K562 (cell line): ENCODE results near the gene SH3RF1. TPM values are rescaled to one million over a fixed set of nuclear protein-coding genes. Genes with fewer than 3 reads are reported as not detected.

Experiments
- ATAC-seq: fragments of 200-7000 bp; cut with Tn5 transposase; 3 replicates; pipeline ENCODE4 v1.9.1; 2020; ENCODE audit warnings: moderate library complexity
- BruUV-seq: library from RNA; stranded (reverse); fragments of 400-500 nt; replicated peaks from 2 replicates; lab custom pipeline; 2021; lab: Mats Ljungman, UMichigan
- CTCF ChIA-PET: fragments of 300-600 bp; formaldehyde crosslinking; extraction: SDS; loops from one replicate; lab custom pipeline; 2021; ENCODE audit warnings: low intra/inter-chr PET ratio; lab: Yijun Ruan, JAX
- POLR2A ChIA-PET: fragments of 300-600, 350-650 bp; sonication (Branson Sonifier 250); formaldehyde crosslinking; extraction: SDS; loops from one replicate; lab custom pipeline; 2021; ENCODE audit warnings: antibody characterized with exemption, inconsistent platforms; lab: Yijun Ruan, JAX
- DNase-seq, 4 experiments: peaks; one replicate each; pipeline versions ENCODE4 v3.0.0 to v3.0.0-alpha.2; 2011 to 2018; ENCODE audit warnings: low spot score in 3 of 4, mixed read lengths in 3 of 4; ENCODE audit errors: extremely low read depth in 1 of 4
- FAIRE-seq: peaks from 2 replicates; lab custom pipeline; 2011; peaks lifted over from hg19 to GRCh38; lab: Jason Lieb, UNC
- H2AFZ ChIP-seq: 2 replicates; pipeline ENCODE4 v1.6.0; 2011; ENCODE audit warnings: low read depth, low read length, control low read depth, inconsistent platforms
- H3K27ac ChIP-seq: fragments of 200-600 bp; 3 replicates; pipeline ENCODE4 v1.8.0; 2011; ENCODE audit warnings: low read depth, mild to moderate bottlenecking, control low read depth, inconsistent platforms, low read length, moderate library complexity, mixed read lengths; ENCODE audit errors: extremely low read depth
- H3K27me3 ChIP-seq, 2 experiments: fragments of 300-600 bp in 1 of 2; 2 replicates in 1 of 2; 3 replicates in 1 of 2; pipeline versions ENCODE4 v1.6.0 to v1.8.0; 2011; ENCODE audit warnings: inconsistent platforms in 2 of 2, low read length in 2 of 2, mild to moderate bottlenecking in 1 of 2, mixed read lengths in 1 of 2, moderate library complexity in 1 of 2; ENCODE audit not compliant: control insufficient read depth in 2 of 2, insufficient read depth in 2 of 2
- H3K36me3 ChIP-seq: fragments of 300-600 bp; 3 replicates; pipeline ENCODE4 v1.8.0; 2011; ENCODE audit warnings: mild to moderate bottlenecking, low read length, inconsistent platforms; ENCODE audit not compliant: control insufficient read depth, insufficient read depth
- H3K4me1 ChIP-seq, 2 experiments: fragments of 200-600 bp in 1 of 2; replicated peaks in 1 of 2; 2 replicates in 1 of 2; 3 replicates in 1 of 2; pipeline versions ENCODE4 v1.5.1 to v1.8.0; 2011; ENCODE audit warnings: inconsistent platforms in 2 of 2, low read length in 2 of 2, mild to moderate bottlenecking in 1 of 2, mixed read lengths in 1 of 2, moderate library complexity in 1 of 2; ENCODE audit not compliant: control insufficient read depth in 2 of 2, insufficient read depth in 2 of 2
- H3K4me2 ChIP-seq: 2 replicates; pipeline ENCODE4 v1.6.1; 2011; ENCODE audit warnings: low read length, control low read depth, inconsistent platforms, mixed read lengths; ENCODE audit not compliant: insufficient read depth
- H3K4me3 ChIP-seq: fragments of 200-600 bp; sonication (generic), shearing (Covaris generic); 2 replicates; pipeline ENCODE4 v1.5.1; 2016; ENCODE audit warnings: control low read depth, inconsistent platforms
- H3K79me2 ChIP-seq: fragments of 200-600 bp; 3 replicates; pipeline ENCODE4 v1.8.0; 2011; ENCODE audit warnings: low read length, inconsistent platforms; ENCODE audit not compliant: control insufficient read depth, insufficient read depth
- H3K9ac ChIP-seq, 2 experiments: 2 replicates each; pipeline versions ENCODE4 v1.6.0 to v1.6.1; 2011; ENCODE audit warnings: low read depth in 2 of 2, low read length in 2 of 2, control low read depth in 1 of 2, inconsistent platforms in 1 of 2, mild to moderate bottlenecking in 1 of 2, mixed read lengths in 1 of 2; ENCODE audit not compliant: insufficient read depth in 1 of 2
- H3K9me1 ChIP-seq: one replicate; pipeline ENCODE4 v1.6.0; 2011; ENCODE audit warnings: inconsistent platforms, mild to moderate bottlenecking, low read length, moderate library complexity; ENCODE audit not compliant: control insufficient read depth, insufficient read depth
- H3K9me3 ChIP-seq: replicated peaks from 2 replicates; pipeline ENCODE4 v1.5.1; 2011; ENCODE audit warnings: low read depth, low read length, inconsistent platforms; ENCODE audit not compliant: control insufficient read depth, insufficient read depth
- H4K20me1 ChIP-seq: replicated peaks from 2 replicates; pipeline ENCODE4 v1.6.1; 2011; ENCODE audit warnings: low read length, inconsistent platforms, mixed read lengths; ENCODE audit not compliant: control insufficient read depth, insufficient read depth
- CBFB ChIP-seq: sonication (generic); formaldehyde crosslinking; IDR thresholded peaks from 2 replicates; pipeline ENCODE4 v1.4.0; 2020; ENCODE audit warnings: mild to moderate bottlenecking, missing genetic modification reagents
- CREB1 ChIP-seq, 2 experiments: sonication (generic) in 1 of 2; formaldehyde crosslinking in 1 of 2; IDR thresholded peaks; 2 replicates each; pipeline versions ENCODE4 v1.6.1 to v1.8.0; 2012 to 2022; ENCODE audit warnings: inconsistent platforms in 1 of 2, mild to moderate bottlenecking in 1 of 2, missing genetic modification reagents in 1 of 2, moderate library complexity in 1 of 2
- ELF2 ChIP-seq: fragments of 250-450 bp; sonication (Bioruptor Pico); IDR thresholded peaks from 2 replicates; pipeline ENCODE4 v1.5.0; 2021; ENCODE audit warnings: mild to moderate bottlenecking
- ELK1 ChIP-seq: sonication (generic); formaldehyde crosslinking; IDR thresholded peaks from 2 replicates; pipeline ENCODE4 v1.8.1; 2022; ENCODE audit warnings: missing genetic modification reagents
- FOXP1 ChIP-seq: sonication (generic); formaldehyde crosslinking; IDR thresholded peaks from 2 replicates; pipeline ENCODE4 v1.8.0; 2022; ENCODE audit warnings: mild to moderate bottlenecking, missing genetic modification reagents
- HNRNPUL1 ChIP-seq: fragments of 200-400 bp; formaldehyde crosslinking; IDR thresholded peaks from 2 replicates; pipeline ENCODE4 v1.6.1; 2017; ENCODE audit warnings: low read length
- KDM1A ChIP-seq, 2 experiments: fragments of 450-650 bp; IDR thresholded peaks; 2 replicates each; pipeline ENCODE4 v1.6.1; 2016; ENCODE audit warnings: mild to moderate bottlenecking in 2 of 2
- NONO ChIP-seq, 2 experiments: fragments of 200-400 bp in 1 of 2; fragments of 450-650 bp in 1 of 2; formaldehyde crosslinking in 1 of 2; IDR thresholded peaks; 2 replicates each; pipeline ENCODE4 v1.6.1; 2017; ENCODE audit warnings: low read depth in 2 of 2, mild to moderate bottlenecking in 2 of 2, moderate library complexity in 2 of 2, low read length in 1 of 2
- SIN3A ChIP-seq, 2 experiments: fragments of 150-350 bp in 1 of 2; IDR thresholded peaks; 2 replicates each; pipeline ENCODE4 v1.6.1; 2011 to 2016; ENCODE audit warnings: borderline replicate concordance in 2 of 2, low read depth in 2 of 2, low read length in 2 of 2, mild to moderate bottlenecking in 2 of 2, moderate library complexity in 2 of 2; ENCODE audit not compliant: control insufficient read depth in 1 of 2
- ZBTB33 ChIP-seq: sonication (generic); formaldehyde crosslinking; IDR thresholded peaks from 2 replicates; pipeline ENCODE4 v1.8.1; 2023; ENCODE audit warnings: mild to moderate bottlenecking, missing genetic modification reagents
- WGBS: fragments of 100-300 bp; shearing (Covaris generic); methylation state at CpG from one replicate; pipeline ENCODE4 v1.1.6; 2016; ENCODE audit warnings: low coverage, mixed read lengths; ENCODE audit not compliant: insufficient coverage; ENCODE audit errors: missing lambda C conversion rate; 5-methylcytosine and 5-hydroxymethylcytosine counted together
- in situ Hi-C: fragments of 300-500 bp; cut with MboI; formaldehyde crosslinking; loops from 4 replicates; pipeline ENCODE4 v1.15.0; 2018; ENCODE audit warnings: inconsistent platforms, mixed read lengths
- intact Hi-C: fragments of 100-400 bp; cut with micrococcal nuclease; formaldehyde crosslinking; loops from 2 replicates; pipeline ENCODE4 v1.14.2; 2022
- polyA plus RNA-seq, 8 experiments: library from polyadenylated mRNA; depleted of rRNA in 4 of 8; stranded (reverse) in 5 of 8; unstranded in 3 of 8; fragments of >200 nt; fragmentation: Nextera tagmentation in 2 of 8; fragmentation: Illumina TruSeq in 1 of 8; extraction: Ambion mirVana in 2 of 8; extraction: Trizol in 1 of 8; gene quantifications; 2 replicates each; pipeline versions ENCODE4 v1.2.1 to v1.2.3, GENCODE V29; 2011 to 2014; ENCODE audit warnings: inconsistent platforms in 1 of 8, missing spikeins in 1 of 8
- total RNA-seq, 7 experiments: library from RNA; depleted of rRNA in 6 of 7; stranded (reverse); fragments of >200 nt in 6 of 7; fragmentation: Illumina TruSeq in 2 of 7; extraction: Trizol in 2 of 7; gene quantifications; 2 replicates each; pipeline versions ENCODE4 v1.2.1 to v1.2.3, GENCODE V29; 2011 to 2021; ENCODE audit warnings: low replicate concordance in 1 of 7
- TF ChIP-seq, protein P1 (sequence below): fragments of 250-450 bp; sonication (Bioruptor Pico); IDR thresholded peaks from 2 replicates; pipeline ENCODE4 v1.4.0; 2020

Gene SH3RF1
- total and polyA plus RNA-seq, 9 of the 15 experiments (the other 6 are each of a cell fraction or from before 2014, with no cell fraction given): 0.04 to 0.16 (median 0.11) TPM; not detected in 6

GRCh38 chr4:169293343-169294176 lies 22.8 kb upstream of the SH3RF1 start:
- ATAC-seq: no peak
- FAIRE-seq: no peak
- Histone ChIP-seq H3K36me3 (no peaks in the 10 kb centered on the region), H3K9me1 (no peaks in the 10 kb centered on the region), H3K9me3 (no peaks in the 10 kb centered on the region), H3K9ac (no peak overlapping the region), H3K27ac (no peak overlapping the region), H3K4me1 (no peaks in the 10 kb centered on the region), H3K27me3 (peaks cover 10 to 12% of the 10 kb centered on the region in 2 experiments; a peak in 3 of 5 replicates), H3K79me2 (no peaks in the 10 kb centered on the region), H3K4me3 (no peak overlapping the region), H4K20me1 (no peaks in the 10 kb centered on the region), H2AFZ (no peak overlapping the region), H3K4me2 (no peak overlapping the region)
- 2% methylated on average over 6 of the region's 6 CpGs for WGBS
- CTCF ChIA-PET: no interaction called here
- DNase-seq: no peak
- intact Hi-C loops (no loop called here), in situ Hi-C loops (no loop called here)
- no TSS peak for BruUV-seq
- POLR2A ChIA-PET: no interaction called here
- TF ChIP-seq ELK1 (no peak), CREB1 (IDR thresholded peaks at IDR 0.05) (no peak), CREB1 (CRISPR knock-in tag; IDR thresholded peaks at IDR 0.05) (no peak), KDM1A (IDR thresholded peaks at IDR 0.05) (no peak), HNRNPUL1 (no peak), CBFB (CRISPR knock-in tag) (no peak), ZBTB33 (no peak), ELF2 (CRISPR knock-in tag) (no peak), NONO (IDR thresholded peaks at IDR 0.05; ENCODE audit: low read depth in 2 of 2, low read length in 1 of 2) (no peak), FOXP1 (CRISPR knock-in tag) (no peak), SIN3A (IDR thresholded peaks at IDR 0.05; ENCODE audit: borderline replicate concordance in 2 of 2, control insufficient read depth in 1 of 2, low read depth in 2 of 2, low read length in 2 of 2) (no peak)
- TF ChIP-seq, protein P1, sequence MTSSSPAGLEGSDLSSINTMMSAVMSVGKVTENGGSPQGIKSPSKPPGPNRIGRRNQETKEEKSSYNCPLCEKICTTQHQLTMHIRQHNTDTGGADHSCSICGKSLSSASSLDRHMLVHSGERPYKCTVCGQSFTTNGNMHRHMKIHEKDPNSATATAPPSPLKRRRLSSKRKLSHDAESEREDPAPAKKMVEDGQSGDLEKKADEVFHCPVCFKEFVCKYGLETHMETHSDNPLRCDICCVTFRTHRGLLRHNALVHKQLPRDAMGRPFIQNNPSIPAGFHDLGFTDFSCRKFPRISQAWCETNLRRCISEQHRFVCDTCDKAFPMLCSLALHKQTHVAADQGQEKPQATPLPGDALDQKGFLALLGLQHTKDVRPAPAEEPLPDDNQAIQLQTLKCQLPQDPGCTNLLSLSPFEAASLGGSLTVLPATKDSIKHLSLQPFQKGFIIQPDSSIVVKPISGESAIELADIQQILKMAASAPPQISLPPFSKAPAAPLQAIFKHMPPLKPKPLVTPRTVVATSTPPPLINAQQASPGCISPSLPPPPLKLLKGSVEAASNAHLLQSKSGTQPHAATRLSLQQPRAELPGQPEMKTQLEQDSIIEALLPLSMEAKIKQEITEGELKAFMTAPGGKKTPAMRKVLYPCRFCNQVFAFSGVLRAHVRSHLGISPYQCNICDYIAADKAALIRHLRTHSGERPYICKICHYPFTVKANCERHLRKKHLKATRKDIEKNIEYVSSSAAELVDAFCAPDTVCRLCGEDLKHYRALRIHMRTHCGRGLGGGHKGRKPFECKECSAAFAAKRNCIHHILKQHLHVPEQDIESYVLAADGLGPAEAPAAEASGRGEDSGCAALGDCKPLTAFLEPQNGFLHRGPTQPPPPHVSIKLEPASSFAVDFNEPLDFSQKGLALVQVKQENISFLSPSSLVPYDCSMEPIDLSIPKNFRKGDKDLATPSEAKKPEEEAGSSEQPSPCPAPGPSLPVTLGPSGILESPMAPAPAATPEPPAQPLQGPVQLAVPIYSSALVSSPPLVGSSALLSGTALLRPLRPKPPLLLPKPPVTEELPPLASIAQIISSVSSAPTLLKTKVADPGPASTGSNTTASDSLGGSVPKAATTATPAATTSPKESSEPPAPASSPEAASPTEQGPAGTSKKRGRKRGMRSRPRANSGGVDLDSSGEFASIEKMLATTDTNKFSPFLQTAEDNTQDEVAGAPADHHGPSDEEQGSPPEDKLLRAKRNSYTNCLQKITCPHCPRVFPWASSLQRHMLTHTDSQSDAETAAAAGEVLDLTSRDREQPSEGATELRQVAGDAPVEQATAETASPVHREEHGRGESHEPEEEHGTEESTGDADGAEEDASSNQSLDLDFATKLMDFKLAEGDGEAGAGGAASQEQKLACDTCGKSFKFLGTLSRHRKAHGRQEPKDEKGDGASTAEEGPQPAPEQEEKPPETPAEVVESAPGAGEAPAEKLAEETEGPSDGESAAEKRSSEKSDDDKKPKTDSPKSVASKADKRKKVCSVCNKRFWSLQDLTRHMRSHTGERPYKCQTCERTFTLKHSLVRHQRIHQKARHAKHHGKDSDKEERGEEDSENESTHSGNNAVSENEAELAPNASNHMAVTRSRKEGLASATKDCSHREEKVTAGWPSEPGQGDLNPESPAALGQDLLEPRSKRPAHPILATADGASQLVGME (CRISPR knock-in tag): no peak
